ENCODE measurements around the gene MBLAC1.

DNA sequence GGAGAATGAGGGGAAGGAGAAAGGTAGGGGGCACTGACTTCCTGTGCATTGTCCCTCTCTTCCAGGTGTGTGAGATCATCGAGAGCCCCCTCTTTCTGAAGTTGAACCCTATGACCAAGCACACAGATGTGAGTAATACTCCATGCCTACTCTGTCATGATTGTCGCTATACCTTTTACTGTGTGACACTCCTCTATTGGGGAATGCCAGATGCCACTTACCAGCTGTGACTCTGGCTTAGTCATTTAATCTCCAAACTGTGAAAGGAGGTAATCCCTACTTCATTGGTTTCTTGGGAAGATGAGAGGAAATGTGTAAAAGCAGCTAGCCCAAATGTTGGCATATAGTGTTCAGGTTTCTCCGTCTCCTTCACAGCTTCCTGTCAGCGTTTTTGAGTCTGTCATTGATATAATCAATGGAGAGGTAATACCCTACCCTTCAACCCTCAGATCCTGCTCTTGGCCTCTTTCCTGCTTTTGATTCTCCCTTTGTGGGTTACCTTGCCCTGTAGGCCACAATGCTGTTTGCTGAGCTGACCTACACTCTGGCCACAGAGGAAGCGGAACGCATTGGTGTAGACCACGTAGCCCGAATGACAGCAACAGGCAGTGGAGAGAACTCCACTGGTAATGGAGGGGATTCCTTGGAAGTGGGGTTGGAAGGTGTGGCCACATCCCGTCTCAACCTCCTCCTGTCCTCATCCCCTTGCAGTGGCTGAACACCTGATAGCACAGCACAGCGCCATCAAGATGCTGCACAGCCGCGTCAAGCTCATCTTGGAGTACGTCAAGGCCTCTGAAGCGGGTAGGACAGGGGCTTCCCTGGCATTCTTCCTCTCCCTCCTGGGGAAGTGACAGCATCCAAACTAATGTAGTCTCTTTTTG, 36.0 kb upstream of the MBLAC1 start:
- TF ChIP-seq, protein P1, sequence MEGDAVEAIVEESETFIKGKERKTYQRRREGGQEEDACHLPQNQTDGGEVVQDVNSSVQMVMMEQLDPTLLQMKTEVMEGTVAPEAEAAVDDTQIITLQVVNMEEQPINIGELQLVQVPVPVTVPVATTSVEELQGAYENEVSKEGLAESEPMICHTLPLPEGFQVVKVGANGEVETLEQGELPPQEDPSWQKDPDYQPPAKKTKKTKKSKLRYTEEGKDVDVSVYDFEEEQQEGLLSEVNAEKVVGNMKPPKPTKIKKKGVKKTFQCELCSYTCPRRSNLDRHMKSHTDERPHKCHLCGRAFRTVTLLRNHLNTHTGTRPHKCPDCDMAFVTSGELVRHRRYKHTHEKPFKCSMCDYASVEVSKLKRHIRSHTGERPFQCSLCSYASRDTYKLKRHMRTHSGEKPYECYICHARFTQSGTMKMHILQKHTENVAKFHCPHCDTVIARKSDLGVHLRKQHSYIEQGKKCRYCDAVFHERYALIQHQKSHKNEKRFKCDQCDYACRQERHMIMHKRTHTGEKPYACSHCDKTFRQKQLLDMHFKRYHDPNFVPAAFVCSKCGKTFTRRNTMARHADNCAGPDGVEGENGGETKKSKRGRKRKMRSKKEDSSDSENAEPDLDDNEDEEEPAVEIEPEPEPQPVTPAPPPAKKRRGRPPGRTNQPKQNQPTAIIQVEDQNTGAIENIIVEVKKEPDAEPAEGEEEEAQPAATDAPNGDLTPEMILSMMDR (IDR thresholded peaks at IDR 0.05) = no peak
- TF ChIP-seq EZH2 (IDR thresholded peaks at IDR 0.05; ENCODE audit: borderline replicate concordance, insufficient read depth, low read depth, low read length, poor library complexity, severe bottlenecking) = no peak

All from B cell (primary cell).